ENCODE measurements around the gene SLF2.
"Not testable (repeated sequence)": the region's sequence is repeated elsewhere in the genome, so short reads cannot be mapped to it uniquely, and the experiment has no call there.

The SLF2 gene

DNA sequence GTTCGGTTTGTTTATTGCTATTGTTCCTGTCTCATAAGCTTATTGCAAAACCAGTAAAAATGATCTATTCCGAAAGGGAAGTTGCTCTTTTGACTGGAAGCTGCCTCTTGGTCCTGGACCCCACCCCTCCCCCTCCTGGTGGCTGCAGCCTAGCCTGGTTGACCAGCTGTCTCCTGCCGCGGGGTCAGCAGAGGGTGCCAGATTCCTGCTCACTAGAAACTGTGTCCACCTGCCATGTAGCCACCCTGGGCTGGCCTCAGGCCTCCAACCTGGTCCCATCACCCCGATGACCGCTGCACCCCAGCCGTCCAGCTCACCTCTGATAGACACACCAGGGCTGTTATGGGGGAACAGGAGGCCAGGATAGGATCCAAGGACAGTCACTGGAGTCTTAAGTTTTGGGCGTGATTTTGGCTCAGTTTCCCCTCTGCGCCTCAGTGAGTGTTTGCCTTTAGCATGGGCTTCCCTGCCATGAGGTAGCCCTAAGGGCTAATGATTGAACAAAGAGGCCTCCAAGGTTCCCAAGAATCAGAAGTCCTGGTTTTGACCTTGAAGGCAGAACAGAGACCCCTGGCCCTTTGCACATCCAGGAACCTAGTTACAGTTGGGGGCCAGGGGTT is 32.9 kb upstream of the SLF2 start:
- no peak for DNase-seq (ENCODE audit: low spot score)

DNA sequence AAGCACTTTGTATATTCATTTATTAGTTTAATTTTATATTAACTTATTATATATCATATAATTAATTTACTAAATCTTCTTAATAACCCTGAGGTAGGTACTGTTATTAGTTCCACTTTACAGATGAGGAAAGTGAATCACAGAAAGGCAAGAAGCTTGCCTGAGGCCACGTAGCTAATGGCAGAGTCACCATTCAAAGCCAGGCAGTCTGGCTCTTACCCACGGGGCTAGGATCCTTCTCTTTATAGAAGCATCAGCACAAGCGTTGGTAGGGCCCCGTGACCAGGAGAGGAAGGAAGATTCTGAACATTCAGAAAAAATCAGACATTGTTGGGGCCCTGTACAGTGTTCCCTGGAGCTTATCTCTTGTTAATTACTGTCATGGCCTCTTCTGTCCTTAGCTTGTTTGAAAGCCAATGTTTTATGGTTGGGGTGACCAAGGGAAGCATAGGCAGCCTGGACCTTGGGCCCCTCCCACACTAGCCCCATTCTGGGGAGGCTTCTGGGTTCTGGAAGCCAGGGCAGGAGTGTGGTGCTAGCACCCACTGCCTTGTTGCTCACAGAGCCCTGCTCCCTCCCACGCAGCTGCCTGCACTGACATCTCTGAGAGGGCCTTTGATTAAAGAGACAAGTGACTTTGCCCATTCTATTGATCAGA is 31.1 kb upstream of the SLF2 start:
- no peak for DNase-seq (ENCODE audit: low spot score)

DNA sequence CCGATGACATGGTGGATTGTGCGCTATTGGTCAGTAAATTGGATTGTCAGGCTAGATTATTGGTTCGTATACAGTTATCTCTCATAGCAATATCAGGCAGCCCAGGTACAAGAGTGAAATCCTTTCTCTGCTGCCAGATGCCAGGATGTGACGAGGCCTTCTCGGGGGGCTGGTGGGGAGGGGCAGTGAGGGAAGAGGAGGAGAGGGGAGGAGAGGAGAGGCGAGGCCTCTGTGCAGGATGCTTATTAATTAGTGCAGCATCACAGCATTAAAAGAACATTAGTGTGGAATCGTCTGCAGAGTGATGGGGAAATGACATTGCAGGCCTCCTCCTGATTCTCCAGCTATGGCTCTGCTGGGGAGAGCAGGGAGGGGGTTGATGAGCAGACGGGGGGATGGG is 30.5 kb upstream of the SLF2 start:
- no peak for DNase-seq (ENCODE audit: low spot score)

DNA sequence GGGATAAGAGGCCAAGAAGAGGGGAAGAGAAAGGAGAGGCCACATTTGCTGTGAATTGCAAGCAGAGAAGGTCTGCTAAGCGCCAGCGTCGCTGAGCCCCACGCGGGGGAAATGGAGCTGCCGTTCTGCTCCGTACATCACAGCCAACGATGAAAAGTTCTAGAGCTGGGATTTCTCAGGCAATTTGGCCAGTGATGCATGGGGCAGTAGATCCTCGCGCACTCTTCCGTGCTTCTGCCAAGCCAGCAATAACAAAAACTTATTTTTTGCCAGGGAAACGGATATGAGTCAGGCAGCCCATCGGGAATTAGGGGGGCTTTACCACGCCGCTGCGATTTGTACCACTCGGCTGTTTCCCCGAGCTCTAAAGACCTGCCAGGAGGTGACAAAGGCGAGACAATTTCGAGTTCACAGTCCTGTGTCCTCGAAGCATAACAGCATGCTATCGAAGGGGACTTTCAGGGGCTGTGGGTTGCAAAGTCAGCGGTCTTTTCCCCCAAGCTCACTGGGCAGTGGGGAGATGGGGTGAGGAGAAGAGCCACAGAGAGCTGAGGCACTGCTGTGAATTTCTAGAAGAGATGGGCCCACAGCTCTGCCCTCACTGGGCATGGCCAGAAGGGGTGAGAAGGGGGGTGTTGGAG is 30.0 kb upstream of the SLF2 start:
- DNase-seq (ENCODE audit: low spot score) = no peak

DNA sequence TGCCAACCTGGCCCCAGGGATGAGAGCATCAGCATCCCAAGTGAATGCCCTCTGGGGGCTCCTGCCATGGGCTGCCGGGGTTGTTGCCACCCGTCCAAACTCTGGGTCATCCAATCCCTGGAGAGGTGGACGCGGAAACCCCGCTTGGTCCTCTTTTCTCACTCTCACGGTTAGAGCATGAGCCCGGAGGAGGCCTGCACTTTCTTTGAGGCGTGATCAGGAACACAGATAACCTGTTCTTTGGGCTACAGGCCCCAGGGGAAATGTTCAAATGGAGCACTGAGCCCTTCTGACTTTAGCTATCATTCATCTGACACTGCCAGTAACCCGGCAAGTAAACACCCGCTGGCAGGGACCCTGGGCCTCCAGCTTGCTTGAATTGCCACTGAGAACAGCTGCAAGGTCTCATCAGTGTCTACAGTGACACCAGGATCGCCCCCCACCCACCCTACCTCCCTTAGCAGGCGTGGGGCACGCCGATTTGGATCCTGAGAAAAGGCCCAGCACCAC is 29.4 kb upstream of the SLF2 start:
- DNase-seq (ENCODE audit: low spot score) = no peak

DNA sequence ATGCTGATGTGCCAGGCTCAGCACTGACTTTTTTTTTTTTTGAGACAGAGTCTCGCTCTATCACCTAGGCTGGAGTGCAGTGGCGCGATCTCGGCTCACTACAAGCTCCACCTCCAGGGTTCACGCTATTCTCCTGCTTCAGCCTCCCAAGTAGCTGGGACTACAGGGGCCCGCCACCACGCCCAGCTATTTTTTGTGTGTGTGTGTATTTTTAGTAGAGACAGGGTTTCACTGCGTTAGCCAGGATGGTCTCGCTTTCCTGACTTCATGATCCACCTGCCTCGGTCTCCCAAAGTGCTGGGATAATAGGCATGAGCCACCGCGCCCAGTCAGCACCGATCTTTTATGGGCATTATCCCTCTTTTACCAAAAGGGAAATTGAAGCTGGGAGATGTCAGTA is 27.2 kb upstream of the SLF2 start:
- DNase-seq (ENCODE audit: low spot score) = not testable (repeated sequence)

DNA sequence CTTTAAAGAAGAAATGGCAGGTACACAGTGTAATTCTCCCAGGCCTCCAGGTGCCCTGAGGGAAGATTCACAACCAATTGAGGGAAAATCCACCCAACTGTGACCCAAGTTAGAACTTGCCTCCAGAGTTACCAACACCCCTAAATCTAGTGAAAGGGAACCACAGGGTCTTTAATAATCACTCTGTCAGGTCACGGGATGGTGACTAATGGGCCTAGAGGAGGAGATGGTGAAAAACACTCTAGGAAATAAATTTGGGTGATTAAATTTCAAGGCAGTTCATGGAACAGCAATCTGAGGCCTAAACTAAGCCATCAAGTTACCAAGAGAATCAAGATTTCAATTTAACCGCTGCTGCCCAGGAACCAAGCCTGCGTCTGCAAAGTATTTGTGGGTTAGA is 26.7 kb upstream of the SLF2 start:
- DNase-seq (ENCODE audit: low spot score) = no peak

DNA sequence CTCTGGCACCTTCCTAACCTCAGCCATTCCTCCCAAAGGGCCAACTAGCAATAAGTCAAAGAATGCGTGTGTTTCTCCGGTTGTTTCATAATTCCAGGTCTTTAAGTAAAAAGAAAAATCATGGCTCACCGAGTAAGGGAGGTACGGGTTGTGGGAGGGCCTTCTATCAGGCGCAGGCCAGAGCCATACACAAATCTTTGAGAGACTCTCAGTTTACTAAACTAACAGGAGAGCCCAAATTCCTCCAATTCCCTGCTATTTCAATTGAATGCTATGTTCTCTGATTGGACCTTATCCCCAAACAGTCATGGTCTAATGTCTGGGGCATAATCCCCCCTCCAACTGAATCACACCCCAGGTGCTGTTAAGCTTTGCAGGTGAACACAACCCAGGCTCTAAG is 26.2 kb upstream of the SLF2 start:
- DNase-seq (ENCODE audit: low spot score) = no peak

DNA sequence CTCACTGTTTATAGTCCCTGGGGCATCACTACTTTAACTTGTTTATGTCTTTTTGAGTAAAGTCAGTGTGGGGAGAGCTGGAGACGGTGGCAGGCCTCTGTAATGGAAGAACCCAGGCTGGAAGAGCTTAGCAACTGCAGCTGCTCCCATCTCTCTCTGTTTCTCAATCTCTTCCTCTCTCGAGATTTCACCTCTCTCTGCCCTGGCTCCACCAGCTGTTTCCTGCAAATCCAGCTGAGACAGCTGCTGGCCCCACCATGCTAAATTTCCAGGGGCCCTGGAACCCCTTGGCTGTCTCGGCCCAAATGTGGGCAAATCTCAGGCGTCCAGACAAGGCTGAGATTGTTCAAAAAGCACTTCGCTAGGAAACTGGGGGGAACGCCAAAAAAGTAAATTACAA is 25.8 kb upstream of the SLF2 start:
- DNase-seq (ENCODE audit: low spot score) = no peak

DNA sequence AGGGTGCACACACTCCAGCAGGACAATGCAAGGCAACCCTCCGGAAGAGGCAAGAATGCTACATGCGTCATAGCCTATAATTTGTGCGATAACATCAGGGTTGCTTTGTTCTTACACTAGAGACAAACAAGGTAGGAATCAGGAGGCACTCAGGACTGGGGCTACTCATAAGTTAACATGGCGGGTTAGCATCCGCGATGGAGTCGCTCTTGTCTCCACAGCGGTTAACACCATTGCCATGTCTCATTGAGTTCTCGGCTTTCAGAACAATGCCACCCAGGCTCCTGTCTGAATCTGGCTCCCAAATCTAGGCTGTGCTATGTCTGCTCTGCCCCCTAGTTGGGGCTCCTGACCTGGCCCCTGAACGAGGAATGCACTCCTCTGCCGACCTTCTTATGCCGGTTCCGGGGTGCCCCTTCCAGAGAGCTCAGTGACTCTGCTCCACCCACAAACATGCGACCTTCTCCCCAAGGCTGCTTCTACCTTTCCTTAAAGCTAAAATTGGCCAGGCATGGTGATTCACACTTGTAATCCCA is 24.9 kb upstream of the SLF2 start:
- DNase-seq (ENCODE audit: low spot score) = no peak

DNA sequence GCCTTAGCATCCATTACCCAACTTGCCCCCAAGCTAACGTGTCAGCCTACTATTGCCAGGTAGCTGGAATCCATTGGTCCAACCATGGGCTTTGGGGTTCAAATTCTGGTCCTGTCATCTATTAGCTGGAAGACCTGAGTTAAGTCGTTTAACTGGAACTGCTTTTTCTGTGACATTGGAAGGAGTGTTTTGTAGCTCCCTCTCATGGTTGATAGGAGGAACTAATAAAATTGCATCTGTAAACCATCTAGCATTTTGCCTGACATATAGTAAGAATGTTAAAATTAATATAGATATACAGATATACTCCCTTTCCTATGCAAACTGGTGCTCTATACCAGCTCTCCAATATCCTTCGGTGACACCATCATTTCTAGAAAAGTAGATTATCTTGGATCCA is 23.8 kb upstream of the SLF2 start:
- DNase-seq (ENCODE audit: low spot score) = peak; percentile 19

DNA sequence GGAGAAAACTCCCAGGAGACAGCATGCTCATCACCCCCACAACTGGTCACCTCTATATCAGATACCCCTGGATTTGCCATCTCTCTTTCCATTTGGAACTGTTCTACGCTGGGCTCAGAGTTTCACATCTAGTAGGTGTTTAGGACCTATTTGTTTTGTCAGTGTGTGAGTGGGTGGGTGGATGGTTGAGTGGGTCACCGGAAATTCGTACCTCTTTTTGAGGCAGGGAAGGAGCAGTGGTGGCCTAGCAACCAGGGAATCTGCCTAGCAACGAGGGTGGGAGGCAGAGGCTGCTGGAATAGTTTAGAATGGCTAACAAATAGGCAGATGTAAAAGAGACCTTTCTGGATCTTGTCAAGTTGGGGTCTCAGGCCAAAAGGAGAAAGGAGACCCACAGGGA is 23.2 kb upstream of the SLF2 start:
- no peak for DNase-seq (ENCODE audit: low spot score)

DNA sequence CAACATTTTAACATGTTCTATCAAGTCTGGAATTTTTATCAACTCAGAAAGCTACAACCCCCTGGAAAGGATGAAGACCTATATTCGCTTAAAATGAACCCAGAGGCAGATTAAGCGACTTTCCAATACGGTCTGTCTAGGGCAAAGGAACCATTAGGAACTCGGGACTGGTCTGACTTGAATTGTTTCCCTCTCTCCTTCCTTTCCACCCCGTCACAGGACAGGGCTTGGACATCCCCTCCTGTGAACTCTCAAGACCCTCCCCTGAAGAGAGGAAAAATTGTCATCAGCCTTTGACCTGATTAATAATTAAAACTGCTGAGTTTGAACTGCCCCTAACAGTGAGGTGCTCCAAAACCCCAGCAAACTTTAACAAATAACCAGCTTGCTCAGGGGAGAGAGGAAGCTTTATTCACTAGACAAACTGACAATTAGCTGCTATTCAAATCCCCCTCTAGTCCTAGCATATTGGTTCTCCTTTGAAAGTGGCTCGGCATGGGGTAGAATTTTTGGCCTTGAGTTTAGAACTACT is 22.6 kb upstream of the SLF2 start:
- DNase-seq (ENCODE audit: low spot score) = no peak

DNA sequence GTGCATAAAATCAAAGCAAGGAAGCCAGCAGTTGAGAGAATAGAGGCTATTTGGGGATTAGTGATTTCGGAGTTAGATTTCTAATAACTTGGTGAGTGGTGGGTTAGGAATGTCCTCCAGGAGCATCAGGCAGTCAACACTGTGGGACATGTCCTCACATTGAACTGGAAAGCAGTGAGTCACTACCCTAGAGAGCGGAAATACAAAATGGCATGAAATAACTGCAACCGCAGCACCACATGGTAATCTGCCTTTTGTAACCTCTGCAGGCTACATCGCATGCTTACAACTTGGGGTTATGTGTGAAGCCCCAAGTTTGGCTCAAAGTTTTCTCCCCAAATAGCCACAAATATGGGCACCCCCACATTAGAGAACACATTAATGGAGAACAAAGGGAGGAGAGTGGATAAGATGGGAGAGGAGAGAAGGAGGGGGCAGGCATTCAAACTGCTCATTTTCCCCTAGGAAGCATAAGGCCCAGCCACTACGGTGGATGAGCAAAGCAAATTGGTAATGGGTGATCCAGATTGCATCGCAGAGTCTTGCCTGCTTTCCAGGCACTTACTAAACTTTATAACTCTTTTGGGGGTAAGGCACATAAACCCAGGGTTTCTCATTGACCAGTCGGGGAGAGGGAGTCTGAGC is 22.0 kb upstream of the SLF2 start:
- DNase-seq (ENCODE audit: low spot score) = peak; percentile 71

DNA sequence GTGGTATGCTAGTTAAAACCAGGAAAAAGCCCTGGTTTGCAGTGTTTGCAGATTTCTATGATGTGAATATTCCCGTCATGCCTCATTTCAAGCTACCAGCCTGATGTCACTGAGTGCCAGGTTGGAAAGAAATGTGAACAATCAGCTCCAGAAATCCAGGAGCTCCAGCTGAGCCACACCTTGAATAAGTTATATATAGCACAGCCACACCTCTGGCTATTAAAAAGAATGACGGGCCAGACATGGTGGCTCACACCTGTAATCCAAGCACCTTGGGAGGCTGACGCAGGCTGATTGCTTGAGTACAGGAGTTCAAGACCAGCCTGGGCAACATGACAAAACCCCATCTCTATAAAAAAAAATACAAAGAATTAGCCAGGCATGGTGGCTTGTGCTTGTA is 18.7 kb upstream of the SLF2 start:
- DNase-seq (ENCODE audit: low spot score) = no peak

DNA sequence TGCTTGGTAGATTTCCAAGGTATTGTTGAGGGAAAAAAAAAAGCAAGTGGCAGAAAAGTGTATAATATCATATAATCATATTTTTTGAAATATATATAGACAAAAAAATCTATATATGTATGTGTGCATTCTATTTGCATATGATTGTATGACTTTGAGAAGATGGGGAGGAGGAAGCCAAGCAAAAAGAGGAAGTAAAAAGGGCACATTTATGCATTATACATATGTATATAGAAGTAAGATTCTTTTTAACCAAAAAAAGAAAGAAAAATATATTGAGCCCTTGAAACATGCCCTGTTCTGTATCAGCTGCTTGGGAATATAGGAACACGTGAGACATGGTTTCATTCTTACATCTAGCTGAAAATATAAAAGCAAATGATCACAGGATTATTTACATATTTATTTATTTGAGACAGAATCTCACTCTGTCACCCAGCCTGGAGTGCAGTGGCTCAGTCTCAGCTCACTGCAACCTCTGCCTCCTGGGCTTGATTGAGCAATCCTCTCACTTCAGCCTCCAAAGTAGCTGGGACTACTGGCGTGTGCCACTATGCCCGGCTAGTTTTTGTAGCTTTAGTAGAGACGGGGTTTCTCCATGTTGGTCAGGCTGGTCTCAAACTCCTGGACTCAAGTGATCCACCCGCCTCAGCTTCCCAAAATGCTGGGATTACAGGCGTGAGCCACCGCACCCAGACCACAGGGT is 18.0 kb upstream of the SLF2 start:
- DNase-seq (ENCODE audit: low spot score) = no peak

DNA sequence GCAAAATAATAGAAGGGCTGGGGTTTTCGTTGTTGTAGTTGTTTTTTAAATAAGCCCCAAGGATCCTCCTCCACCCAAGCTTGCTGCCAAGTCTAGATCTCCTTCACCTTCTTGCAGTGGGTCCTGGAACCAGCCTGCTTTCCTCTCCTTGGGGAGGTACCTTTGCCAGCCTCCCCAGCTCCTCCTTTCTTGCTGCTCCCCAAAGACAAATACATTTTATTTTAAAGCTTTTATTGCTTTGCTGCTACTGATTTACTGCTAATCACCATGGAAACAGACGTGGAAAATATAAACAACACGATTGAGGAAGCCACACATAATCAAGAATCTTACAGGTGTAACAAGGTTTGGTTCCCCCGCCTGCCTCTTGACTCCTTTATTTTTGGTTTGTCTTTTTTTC is 17.4 kb upstream of the SLF2 start:
- DNase-seq (ENCODE audit: low spot score) = no peak

DNA sequence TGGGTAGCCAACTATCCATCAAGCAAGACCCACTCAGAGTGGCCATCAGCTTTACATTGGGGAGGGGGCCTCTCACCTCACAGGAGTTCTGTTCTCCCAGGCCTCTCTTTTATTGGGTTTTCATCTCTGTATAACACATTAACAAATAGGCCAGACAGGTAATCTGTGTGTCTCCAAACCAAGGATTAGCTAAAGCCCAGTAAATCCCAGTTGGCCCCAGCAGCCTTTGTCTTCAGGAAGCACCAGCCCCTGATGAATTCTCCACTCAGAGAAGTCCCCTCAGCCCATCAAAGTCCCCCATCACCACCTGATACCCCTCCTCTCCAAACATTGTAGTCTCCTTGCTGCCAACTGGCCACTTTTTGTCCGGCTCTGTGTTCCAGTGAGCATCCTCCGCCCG is 16.9 kb upstream of the SLF2 start:
- DNase-seq (ENCODE audit: low spot score) = no peak

DNA sequence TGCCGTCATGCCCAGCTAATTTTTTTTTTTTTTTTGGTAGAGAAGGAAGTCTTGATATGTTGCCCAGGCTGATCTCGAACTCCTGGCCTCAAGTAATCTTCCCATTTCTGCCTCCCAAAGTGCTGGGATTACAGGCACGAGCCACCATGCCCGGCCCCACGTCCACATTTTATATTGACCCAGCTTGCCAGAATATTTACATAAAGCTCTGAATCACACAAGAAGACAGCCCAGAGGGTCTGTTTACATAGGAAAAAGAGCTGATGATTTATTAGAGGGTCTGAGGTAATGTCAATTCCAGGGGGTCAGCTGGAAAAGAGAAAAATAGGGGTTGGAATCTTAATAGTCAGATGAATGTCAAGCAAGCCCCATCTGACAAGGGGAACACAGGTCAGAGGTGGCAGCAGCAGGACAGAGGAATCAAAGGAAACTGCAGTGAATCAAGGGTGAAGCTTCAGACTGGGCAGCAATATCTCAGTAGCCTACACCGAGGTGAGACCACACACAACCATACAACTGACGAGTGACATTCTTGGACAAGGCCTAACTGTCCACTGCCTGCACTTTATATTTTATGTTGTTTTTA is 15.8 kb upstream of the SLF2 start:
- no peak for DNase-seq (ENCODE audit: low spot score)

DNA sequence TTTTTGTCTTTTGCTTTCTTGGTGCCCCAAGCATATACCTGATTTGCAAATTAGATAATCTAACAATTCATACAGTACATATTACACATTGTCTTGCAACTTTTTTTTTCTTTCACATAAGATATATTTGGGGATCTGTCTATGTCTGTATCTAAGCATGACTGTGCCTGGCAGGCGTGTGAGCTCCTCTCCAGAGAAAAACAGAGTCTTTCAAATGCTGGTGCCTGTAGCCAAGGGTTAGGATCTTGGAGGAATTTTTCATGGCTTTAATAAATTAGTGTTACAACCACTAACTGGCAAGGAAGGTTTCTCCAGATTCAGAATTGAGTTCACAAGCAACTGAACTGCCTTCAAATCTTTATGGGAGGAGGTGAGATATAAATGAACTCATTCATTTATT is 14.8 kb upstream of the SLF2 start:
- no peak for DNase-seq (ENCODE audit: low spot score)

DNA sequence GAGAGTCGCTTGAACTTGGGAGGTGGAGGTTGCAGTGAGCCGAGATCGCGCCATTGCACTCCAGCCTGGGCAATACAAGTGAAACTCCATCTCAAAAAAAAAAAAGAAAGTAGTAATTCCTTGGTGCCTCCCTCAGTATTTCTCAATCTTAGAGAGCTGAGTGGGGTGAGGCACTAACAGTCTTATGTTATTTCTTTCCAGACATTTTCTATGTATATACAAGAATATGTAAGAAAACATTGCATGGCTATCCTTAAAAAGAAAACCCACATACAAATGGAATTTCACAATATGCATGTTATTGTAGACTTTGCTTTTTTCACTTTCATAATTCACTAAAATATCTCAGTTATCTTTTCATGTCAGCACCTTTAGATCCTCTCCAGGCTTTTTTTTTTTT is 13.6 kb upstream of the SLF2 start:
- DNase-seq (ENCODE audit: low spot score) = no peak

DNA sequence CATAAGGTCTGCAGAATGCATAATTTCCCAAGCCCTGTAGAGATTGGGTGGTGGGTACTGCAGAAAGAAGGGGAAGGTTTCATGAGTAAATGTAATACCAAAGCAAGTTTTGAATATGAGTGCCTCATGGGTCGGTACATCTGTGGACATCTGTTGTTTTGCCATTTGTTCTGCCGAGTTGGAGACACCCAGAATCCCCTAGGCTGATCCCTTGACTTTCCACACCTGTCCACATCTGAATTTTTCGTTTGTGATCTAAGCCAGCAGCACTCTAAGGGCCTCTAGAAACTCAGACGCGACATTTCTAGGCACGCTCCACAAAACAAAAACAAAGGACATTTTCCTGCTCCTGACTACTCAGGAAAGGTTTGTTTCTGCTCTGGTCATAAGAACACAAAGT is 11.7 kb upstream of the SLF2 start:
- no peak for DNase-seq (ENCODE audit: low spot score)
